Endothelial cell of umbilical vein (primary cell): ENCODE data around the gene ATXN1. TPM values are rescaled to one million over a fixed set of nuclear protein-coding genes. Genes with fewer than 3 reads are reported as not detected.

Source experiments
- BruUV-seq: library from RNA; stranded (reverse); fragments of 400-500 nt; replicated peaks from 2 replicates; lab custom pipeline; 2021; lab: Mats Ljungman, UMichigan
- CTCF ChIA-PET: fragments of 300-600, 350-600 bp; sonication (Branson Sonifier 250); formaldehyde crosslinking; loops from one replicate; lab custom pipeline; 2021; ENCODE audit warnings: antibody characterized with exemption, inconsistent platforms; lab: Charles Lee
- POLR2A ChIA-PET: fragments of 300-600, 350-600 bp; sonication (Branson Sonifier 250); formaldehyde crosslinking; loops from one replicate; lab custom pipeline; 2021; ENCODE audit warnings: antibody characterized with exemption, inconsistent platforms; lab: Charles Lee
- DNase-seq: peaks from one replicate; pipeline ENCODE4 v3.0.0-alpha.2; 2011; ENCODE audit warnings: low read depth, low spot score
- FAIRE-seq: peaks from 2 replicates; lab custom pipeline; 2011; peaks lifted over from hg19 to GRCh38; lab: Jason Lieb, UNC
- H2AFZ ChIP-seq: 2 replicates; pipeline ENCODE4 v1.6.0; 2012; ENCODE audit warnings: low read depth, low read length, control low read depth, inconsistent platforms
- H3K27ac ChIP-seq: 2 replicates; pipeline ENCODE4 v1.5.1; 2011; ENCODE audit warnings: low read depth, mild to moderate bottlenecking, control low read depth, low read length, moderate library complexity; ENCODE audit not compliant: insufficient read depth
- H3K27me3 ChIP-seq, 2 experiments: 2 replicates each; pipeline versions ENCODE4 v1.6.0 to v1.6.1; 2011; ENCODE audit warnings: low read length in 2 of 2, mixed read lengths in 1 of 2; ENCODE audit not compliant: control insufficient read depth in 2 of 2, insufficient read depth in 2 of 2
- H3K36me3 ChIP-seq, 2 experiments: 2 replicates in 1 of 2; 3 replicates in 1 of 2; pipeline ENCODE4 v1.5.1; 2011; ENCODE audit warnings: low read length in 2 of 2, mild to moderate bottlenecking in 1 of 2, moderate library complexity in 1 of 2; ENCODE audit not compliant: control insufficient read depth in 2 of 2, insufficient read depth in 2 of 2; ENCODE audit errors: extremely low read depth in 1 of 2
- H3K4me1 ChIP-seq: 3 replicates; pipeline ENCODE4 v1.5.1; 2011; ENCODE audit warnings: mild to moderate bottlenecking, low read length; ENCODE audit not compliant: control insufficient read depth, insufficient read depth; ENCODE audit errors: extremely low read depth
- H3K4me2 ChIP-seq: 2 replicates; pipeline ENCODE4 v1.6.1; 2011; ENCODE audit warnings: low read length, control low read depth, mixed read lengths; ENCODE audit not compliant: insufficient read depth
- H3K4me3 ChIP-seq, 3 experiments: fragments of 200-600 bp in 1 of 3; sonication (generic), shearing (Covaris generic) in 1 of 3; replicated peaks in 1 of 3; 2 replicates each; pipeline ENCODE4 v1.5.1; 2011 to 2016; ENCODE audit warnings: control low read depth in 3 of 3, low read length in 3 of 3, mild to moderate bottlenecking in 2 of 3, inconsistent platforms in 1 of 3, low read depth in 1 of 3, moderate library complexity in 1 of 3; ENCODE audit not compliant: insufficient read depth in 1 of 3
- H3K79me2 ChIP-seq: 2 replicates; pipeline ENCODE4 v1.6.0; 2012; ENCODE audit warnings: low read length, inconsistent platforms; ENCODE audit not compliant: control insufficient read depth, insufficient read depth
- H3K9ac ChIP-seq: replicated peaks from 2 replicates; pipeline ENCODE3; 2011; ENCODE audit warnings: low read length, control low read depth; ENCODE audit not compliant: insufficient read depth; ENCODE audit errors: extremely low read depth
- H3K9me1 ChIP-seq: replicated peaks from 3 replicates; pipeline ENCODE4 v1.6.0; 2011; ENCODE audit warnings: mild to moderate bottlenecking, low read length; ENCODE audit not compliant: control insufficient read depth, insufficient read depth; ENCODE audit errors: extremely low read depth
- H3K9me3 ChIP-seq: replicated peaks from 2 replicates; pipeline ENCODE4 v1.5.1; 2012; ENCODE audit warnings: low read length, inconsistent platforms; ENCODE audit not compliant: control insufficient read depth, insufficient read depth
- H4K20me1 ChIP-seq: replicated peaks from 2 replicates; pipeline ENCODE3; 2011; ENCODE audit warnings: mild to moderate bottlenecking, low read length; ENCODE audit not compliant: control insufficient read depth, insufficient read depth; ENCODE audit errors: extremely low read depth
- CTCF ChIP-seq, 2 donors: IDR thresholded peaks; 1 replicate in 1 of 2; 2 replicates in 1 of 2; pipeline ENCODE4 v1.5.1; 2011; ENCODE audit warnings: low read length in 2 of 2, mild to moderate bottlenecking in 2 of 2, moderate library complexity in 2 of 2, control low read depth in 1 of 2, inconsistent platforms in 1 of 2, low read depth in 1 of 2; ENCODE audit not compliant: insufficient read depth in 1 of 2; ENCODE audit errors: extremely low read depth in 1 of 2
- EZH2 ChIP-seq: IDR thresholded peaks from 2 replicates; pipeline ENCODE4 v1.6.1; 2012; ENCODE audit warnings: borderline replicate concordance, low read depth, mild to moderate bottlenecking, moderate library complexity, low read length, inconsistent platforms; ENCODE audit not compliant: severe bottlenecking
- FOS ChIP-seq: IDR thresholded peaks from 2 replicates; pipeline ENCODE4 v1.6.1; 2011; ENCODE audit warnings: mild to moderate bottlenecking, low read length, moderate library complexity, borderline replicate concordance; ENCODE audit not compliant: insufficient read depth
- GATA2 ChIP-seq: IDR thresholded peaks from 2 replicates; pipeline ENCODE4 v1.7.0; 2011; ENCODE audit warnings: low read depth, mild to moderate bottlenecking, moderate library complexity, mixed read lengths, low read length; ENCODE audit not compliant: insufficient read length, insufficient read depth
- JUN ChIP-seq: IDR thresholded peaks from 2 replicates; pipeline ENCODE4 v1.6.1; 2011; ENCODE audit warnings: borderline replicate concordance, low read depth; ENCODE audit not compliant: insufficient read length, insufficient read depth
- MAX ChIP-seq: IDR thresholded peaks from 2 replicates; pipeline ENCODE4 v1.6.1; 2011; ENCODE audit not compliant: insufficient read depth, insufficient read length
- MYC ChIP-seq: IDR thresholded peaks from one replicate; pipeline ENCODE4 v1.6.1; 2011; ENCODE audit warnings: mild to moderate bottlenecking, low read depth, low read length
- POLR2A ChIP-seq: IDR thresholded peaks from 2 replicates; pipeline ENCODE4 v1.6.1; 2012; ENCODE audit warnings: low read depth, mild to moderate bottlenecking, control low read depth, low read length
- POLR2AphosphoS5 ChIP-seq: IDR thresholded peaks from 2 replicates; pipeline ENCODE4 v1.6.1; 2012; ENCODE audit warnings: low read depth, mild to moderate bottlenecking, control low read depth, low read length, moderate library complexity; ENCODE audit not compliant: insufficient read depth
- dilution Hi-C: fragments of 300-500 bp; cut with MboI; formaldehyde crosslinking; loops from one replicate; pipeline ENCODE4 v1.15.0; 2019; ENCODE audit warnings: low sequenced_read_pairs; ENCODE audit not compliant: extremely low pct_ligation_motif_present
- intact Hi-C: fragments of 100-400 bp; cut with micrococcal nuclease; formaldehyde crosslinking; loops from one replicate; pipeline ENCODE4 v1.10.0; 2022
- polyA plus RNA-seq, 4 experiments: library from polyadenylated mRNA; depleted of rRNA in 3 of 4; stranded (reverse) in 3 of 4; unstranded in 1 of 4; fragments of >200 nt; gene quantifications; 2 replicates each; pipeline versions ENCODE4 v1.2.1 to v1.2.3, GENCODE V29; 2011 to 2012; ENCODE audit warnings: missing spikeins in 1 of 4
- total RNA-seq: library from RNA; stranded (reverse); gene quantifications from 2 replicates; pipeline ENCODE4 v1.2.3, GENCODE V29; 2021

ATXN1 gene
- total and polyA plus RNA-seq, 2 donors (not counting 3 experiments of a cell fraction or from before 2014, with no cell fraction given), result 16.4 to 33.0 TPM

- Histone ChIP-seq H3K27ac (no peak overlapping the region), H4K20me1 (no peaks in the 10 kb centered on the region), H3K36me3 (no peaks in the 10 kb centered on the region), H3K79me2 (no peaks in the 10 kb centered on the region), H3K4me1 (no peaks in the 10 kb centered on the region), H3K9ac (no peak overlapping the region), H3K4me3 (no peak overlapping the region), H3K27me3 (no peaks in the 10 kb centered on the region), H3K9me3 (no peaks in the 10 kb centered on the region), H2AFZ (no peak overlapping the region), H3K9me1 (no peaks in the 10 kb centered on the region), H3K4me2 (no peak overlapping the region)
- dilution Hi-C loops (no loop called here), intact Hi-C loops (no loop called here)
- DNase-seq (no peak), FAIRE-seq (no peak)
- TF ChIP-seq GATA2 (no peak), JUN (no peak), MAX (no peak), MYC (no peak), FOS (no peak), POLR2A (no peak)
- no TSS peak for BruUV-seq
- ChIA-PET POLR2A (no interaction called here), CTCF (interaction anchor here (0.8 to 1.0 kb wide), 2 partner anchors 11 to 20 kb away, joined by 3 to 4 read pairs; no protein-coding TSS in a partner anchor)
These were observed 227.5 kb downstream of the ATXN1 start for GRCh38 chr6:16533721-16534136.

- POLR2A ChIA-PET, result no interaction called here
- Histone ChIP-seq H3K27me3 (no peaks in the 10 kb centered on the region), H3K4me2 (no peak overlapping the region), H3K79me2 (no peaks in the 10 kb centered on the region), H2AFZ (no peak overlapping the region), H3K9me1 (no peaks in the 10 kb centered on the region), H3K4me3 (no peak overlapping the region), H3K27ac (no peak overlapping the region), H4K20me1 (no peaks in the 10 kb centered on the region), H3K36me3 (no peaks in the 10 kb centered on the region), H3K4me1 (no peaks in the 10 kb centered on the region), H3K9me3 (no peaks in the 10 kb centered on the region), H3K9ac (no peak overlapping the region)
- intact Hi-C loops, result no loop called here
- FAIRE-seq (no peak), DNase-seq (no peak)
- TF ChIP-seq POLR2AphosphoS5 (no peak), EZH2 (no peak), FOS (no peak), GATA2 (no peak), CTCF (IDR thresholded peaks at IDR 0.05; ENCODE audit: extremely low read depth in 1 of 2, insufficient read depth in 1 of 2, low read depth in 1 of 2, low read length in 2 of 2) (no peak), POLR2A (no peak), MAX (no peak), MYC (no peak), JUN (no peak)
- no TSS peak for BruUV-seq
- CTCF ChIA-PET, result interaction anchor here (0.8 to 1.0 kb wide), 2 partner anchors 12 to 19 kb away, joined by 3 to 4 read pairs; no protein-coding TSS in a partner anchor
- dilution Hi-C loops, result no loop called here
These were observed 228.1 kb downstream of the ATXN1 start for GRCh38 chr6:16533210-16533609.
